CD4-positive, alpha-beta T cell (primary cell): ENCODE data around the gene OGT. TPM values are rescaled to one million over a fixed set of nuclear protein-coding genes. Genes with fewer than 3 reads are reported as not detected.
A peak's percentile ranks its signal among the peaks of the same experiment; 100 is the strongest.

ENCODE experiments used
- ATAC-seq: fragments of 200-7000 bp; cut with Tn5 transposase; one replicate; pipeline ENCODE4 v1.10.0; 2022; ENCODE audit warnings: mild to moderate bottlenecking; ENCODE audit not compliant: poor library complexity
- CTCF ChIA-PET: fragments of 350-600 bp; sonication (Branson Sonifier 250); formaldehyde crosslinking; loops from one replicate; lab custom pipeline; 2021; ENCODE audit warnings: antibody characterized with exemption, inconsistent platforms; lab: Charles Lee
- POLR2A ChIA-PET: fragments of 350-600 bp; sonication (Branson Sonifier 250); formaldehyde crosslinking; loops from one replicate; lab custom pipeline; 2021; ENCODE audit warnings: antibody characterized with exemption, inconsistent platforms; lab: Charles Lee
- DNase-seq, 14 experiments: peaks; one replicate each; pipeline ENCODE4 v3.0.0-alpha.2; 2013 to 2020; ENCODE audit warnings: mixed read lengths in 2 of 14
- H3K27ac ChIP-seq, 2 donors: one replicate each; pipeline versions ENCODE4 v1.5.1 to v1.7.0; 2013; ENCODE audit warnings: low read length in 2 of 2, low read depth in 1 of 2, mild to moderate bottlenecking in 1 of 2
- H3K27me3 ChIP-seq, 2 experiments: 1 replicate in 1 of 2; 2 replicates in 1 of 2; pipeline versions ENCODE4 v1.6.1 to v1.7.0; 2013; ENCODE audit warnings: low read length in 2 of 2, control low read depth in 1 of 2, mild to moderate bottlenecking in 1 of 2, moderate library complexity in 1 of 2; ENCODE audit not compliant: insufficient read depth in 2 of 2, control insufficient read depth in 1 of 2
- H3K36me3 ChIP-seq: one replicate; pipeline ENCODE4 v1.6.1; 2013; ENCODE audit warnings: low read length, control low read depth; ENCODE audit not compliant: insufficient read depth
- H3K4me1 ChIP-seq: one replicate; pipeline ENCODE4 v1.6.1; 2013; ENCODE audit warnings: low read length, control low read depth; ENCODE audit not compliant: insufficient read depth
- H3K4me3 ChIP-seq: one replicate; pipeline ENCODE4 v1.5.1; 2013; ENCODE audit warnings: mild to moderate bottlenecking, low read length, moderate library complexity
- H3K9me3 ChIP-seq, 2 experiments: 1 replicate in 1 of 2; 2 replicates in 1 of 2; pipeline versions ENCODE4 v1.6.1 to v1.7.0; 2013; ENCODE audit warnings: low read length in 2 of 2, mild to moderate bottlenecking in 2 of 2, control low read depth in 1 of 2, moderate library complexity in 1 of 2; ENCODE audit not compliant: control insufficient read depth in 1 of 2, insufficient read depth in 1 of 2
- H3K27ac Mint-ChIP-seq: one replicate; pipeline ENCODE4 v1.8.0; 2020; ENCODE audit warnings: mixed read lengths
- H3K27me3 Mint-ChIP-seq: one replicate; pipeline ENCODE4 v1.8.0; 2021; ENCODE audit warnings: mixed read lengths
- H3K36me3 Mint-ChIP-seq: one replicate; pipeline ENCODE4 v1.8.0; 2021; ENCODE audit warnings: low read depth, mixed read lengths
- H3K4me1 Mint-ChIP-seq: one replicate; pipeline ENCODE4 v1.8.0; 2021; ENCODE audit warnings: low read depth, mixed read lengths
- H3K4me3 Mint-ChIP-seq: one replicate; pipeline ENCODE4 v1.8.0; 2020; ENCODE audit warnings: mild to moderate bottlenecking, mixed read lengths
- H3K9me3 Mint-ChIP-seq: one replicate; pipeline ENCODE4 v1.8.0; 2020; ENCODE audit warnings: mixed read lengths
- CTCF ChIP-seq: fragments of 200-600 bp; IDR thresholded peaks from one replicate; pipeline ENCODE4 v1.8.0; 2022; ENCODE audit warnings: antibody characterized with exemption, mild to moderate bottlenecking
- intact Hi-C, 2 experiments: fragments of 100-400 bp; cut with DNase I in 1 of 2; cut with micrococcal nuclease in 1 of 2; formaldehyde crosslinking; loops; one replicate each; pipeline versions ENCODE4 v1.15.1 to v1.9.0; 2023 to 2025; cut with DNase I, micrococcal nuclease
- total RNA-seq, 174 experiments: library from RNA in 2 of 174; stranded (reverse) in 2 of 174; gene quantifications; one replicate each; pipeline ENCODE4 v1.2.3 and lab custom pipeline; 2021 to 2026

Gene OGT
- total RNA-seq, 2 experiments from 2014 or later = 279 to 295 TPM

GRCh38 chrX:71541210-71542022 is 8.5 kb downstream of the OGT start:
- CTCF ChIA-PET = no interaction called here
- intact Hi-C loops = loop anchor here in 1 of 2 experiments (5.0 kb wide), 1 partner anchor 36 kb away; the partner anchor contains the start of gene GCNA
- no peaks in the 10 kb centered on the region for H3K9me3 Mint-ChIP-seq
- no peak for TF ChIP-seq CTCF
- H3K27me3 ChIP-seq = no peaks in the 10 kb centered on the region
- no peak for DNase-seq
- H3K4me1 ChIP-seq = peaks cover 37% of the 10 kb centered on the region
- no peaks in the 10 kb centered on the region for H3K9me3 ChIP-seq
- no peaks in the 10 kb centered on the region for H3K27me3 Mint-ChIP-seq
- ATAC-seq = peak; percentile 18
- H3K4me3 Mint-ChIP-seq = peak overlapping the region; percentile 85
- H3K4me3 ChIP-seq = peak overlapping the region; percentile 24
- peak overlapping the region; percentile 98 for H3K27ac Mint-ChIP-seq
- peaks cover 87% of the 10 kb centered on the region for H3K36me3 Mint-ChIP-seq
- H3K36me3 ChIP-seq = peaks cover 51% of the 10 kb centered on the region
- peak overlapping the region in 1 of 2 donors; percentile 17 for H3K27ac ChIP-seq
- peaks cover 78% of the 10 kb centered on the region for H3K4me1 Mint-ChIP-seq
- POLR2A ChIA-PET = no interaction called here

- TF ChIP-seq CTCF = no peak
- no peaks in the 10 kb centered on the region for H3K27me3 ChIP-seq
- Mint-ChIP-seq H3K27me3 (no peaks in the 10 kb centered on the region), H3K4me1 (peaks cover 79% of the 10 kb centered on the region), H3K36me3 (peaks cover 90% of the 10 kb centered on the region), H3K4me3 (peak overlapping the region; percentile 85), H3K9me3 (no peaks in the 10 kb centered on the region), H3K27ac (peak overlapping the region; percentile 98)
- H3K4me1 ChIP-seq = peaks cover 42% of the 10 kb centered on the region
- no peak overlapping the region for H3K4me3 ChIP-seq
- DNase-seq (no peak), ATAC-seq (no peak)
- no peaks in the 10 kb centered on the region for H3K9me3 ChIP-seq
- intact Hi-C loops = loop anchor here in 1 of 2 experiments (5.0 kb wide), 1 partner anchor 35 kb away; the partner anchor contains the start of gene GCNA
- ChIA-PET POLR2A (interaction anchor here (0.7 kb wide), 1 partner anchor 9 kb away, joined by 3 read pairs; the partner anchor contains the start of gene OGT), CTCF (interaction anchor here (0.6 kb wide), 1 partner anchor 145 kb away, joined by 4 read pairs; no protein-coding TSS in a partner anchor)
- peaks cover 61% of the 10 kb centered on the region for H3K36me3 ChIP-seq
- no peak overlapping the region for H3K27ac ChIP-seq
Observed at GRCh38 chrX:71542411-71542810, 9.5 kb downstream of the OGT start.

DNA sequence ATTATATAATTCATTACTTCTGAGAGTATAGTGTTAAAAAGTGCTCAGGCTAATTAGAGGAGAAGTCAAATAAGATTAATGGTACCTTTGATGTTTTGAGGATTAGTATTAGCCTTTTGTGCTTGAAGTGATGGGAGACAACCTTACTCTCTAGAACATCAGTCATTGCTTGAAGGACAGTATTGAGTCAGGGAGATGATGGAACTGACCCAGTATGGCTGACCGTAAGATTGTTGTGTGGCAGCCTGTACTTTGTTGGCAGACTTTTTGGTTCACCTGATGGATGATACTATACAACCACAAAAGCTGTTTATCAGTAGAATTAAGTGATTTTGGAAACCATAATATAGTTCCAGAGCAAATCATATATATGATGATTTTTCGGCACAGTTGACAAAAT is 9.9 kb downstream of the OGT start:
- Mint-ChIP-seq H3K9me3 (no peaks in the 10 kb centered on the region), H3K36me3 (peaks cover 90% of the 10 kb centered on the region), H3K4me3 (peak overlapping the region; percentile 65), H3K4me1 (peaks cover 76% of the 10 kb centered on the region), H3K27me3 (no peaks in the 10 kb centered on the region), H3K27ac (peak overlapping the region; percentile 98)
- H3K4me1 ChIP-seq = peaks cover 41% of the 10 kb centered on the region
- H3K27ac ChIP-seq = peak overlapping the region in 1 of 2 donors; percentile 22
- H3K9me3 ChIP-seq = no peaks in the 10 kb centered on the region
- POLR2A ChIA-PET = interaction anchor here (0.7 kb wide), 1 partner anchor 10 kb away, joined by 3 read pairs; the partner anchor contains the start of gene OGT
- CTCF ChIA-PET = interaction anchor here (0.6 to 0.7 kb wide), 2 partner anchors 8 to 146 kb away, joined by 4 to 5 read pairs; no protein-coding TSS in a partner anchor
- intact Hi-C loops = loop anchor here in 1 of 2 experiments (5.0 kb wide), 1 partner anchor 34 kb away; the partner anchor contains the start of gene GCNA
- H3K36me3 ChIP-seq = peaks cover 61% of the 10 kb centered on the region
- ATAC-seq (no peak), DNase-seq (no peak)
- no peak for TF ChIP-seq CTCF
- H3K4me3 ChIP-seq = no peak overlapping the region
- H3K27me3 ChIP-seq = no peaks in the 10 kb centered on the region
